NCI-H524 treated with DMSO at 0.1 percent for 48 hours (cell line): ENCODE results near the gene GORASP2.

Experiments used
- DNase-seq: peaks from one replicate; lab custom pipeline; 2025; lab: John Stamatoyannopoulos, UW

GORASP2 gene

DNA sequence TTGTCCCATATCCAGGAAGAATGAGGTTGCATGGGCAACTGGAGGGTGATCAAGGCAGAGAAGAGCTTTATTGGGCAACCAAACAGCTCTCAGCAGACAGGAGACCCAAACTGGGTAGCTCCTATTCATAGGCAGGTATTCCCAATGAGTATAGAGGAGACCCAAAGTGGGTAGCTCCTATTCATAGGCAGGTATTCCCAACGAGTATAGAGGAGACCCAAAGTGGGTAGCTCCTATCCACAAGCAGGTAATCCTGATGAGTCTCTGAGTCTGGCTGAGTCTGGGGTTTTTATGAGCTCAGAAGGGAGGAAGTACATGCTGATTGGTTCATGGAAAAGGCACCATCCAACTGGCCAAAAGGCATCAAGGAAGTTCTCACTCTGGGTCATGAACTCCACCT lies 5.3 kb upstream of the GORASP2 start:
- DNase-seq: no peak

DNA sequence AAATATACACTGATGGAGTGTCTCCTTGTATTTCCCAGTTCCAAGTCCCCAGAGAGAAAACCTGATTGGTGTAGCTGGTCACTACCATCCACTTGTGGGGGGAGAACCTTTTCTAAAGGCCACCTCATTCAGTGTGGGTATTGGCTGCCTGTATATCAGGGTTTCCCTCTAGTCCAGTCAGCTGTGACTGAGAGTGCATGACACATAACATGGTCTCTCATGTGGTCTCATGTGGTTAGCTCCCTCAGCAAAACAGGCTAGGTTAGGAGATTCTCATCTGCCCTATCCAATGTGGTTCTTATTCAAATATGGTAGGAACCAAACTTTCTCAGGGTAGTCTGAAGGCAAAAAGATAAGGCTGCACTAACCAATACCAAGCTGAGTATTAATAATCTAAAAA lies 4.1 kb upstream of the GORASP2 start:
- DNase-seq: no peak

DNA sequence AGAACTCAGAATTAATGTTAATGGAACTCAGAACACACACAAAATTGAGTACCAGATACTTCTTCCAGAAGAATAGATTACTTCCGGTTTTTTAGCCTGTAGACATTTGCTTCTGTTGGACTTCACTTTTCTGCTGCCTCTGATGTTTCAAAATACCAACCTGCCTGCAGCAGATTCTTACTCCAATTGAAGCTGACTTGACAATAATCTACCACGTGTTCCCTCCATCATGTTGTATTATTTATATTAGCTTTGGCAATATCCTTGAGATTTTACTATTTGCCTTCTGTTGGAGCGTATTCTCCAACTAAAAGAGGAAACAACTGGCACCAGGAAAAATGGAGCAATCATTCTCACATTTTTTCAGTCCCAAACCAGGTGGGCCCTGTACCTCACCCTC lies 3.1 kb upstream of the GORASP2 start:
- DNase-seq: no peak

DNA sequence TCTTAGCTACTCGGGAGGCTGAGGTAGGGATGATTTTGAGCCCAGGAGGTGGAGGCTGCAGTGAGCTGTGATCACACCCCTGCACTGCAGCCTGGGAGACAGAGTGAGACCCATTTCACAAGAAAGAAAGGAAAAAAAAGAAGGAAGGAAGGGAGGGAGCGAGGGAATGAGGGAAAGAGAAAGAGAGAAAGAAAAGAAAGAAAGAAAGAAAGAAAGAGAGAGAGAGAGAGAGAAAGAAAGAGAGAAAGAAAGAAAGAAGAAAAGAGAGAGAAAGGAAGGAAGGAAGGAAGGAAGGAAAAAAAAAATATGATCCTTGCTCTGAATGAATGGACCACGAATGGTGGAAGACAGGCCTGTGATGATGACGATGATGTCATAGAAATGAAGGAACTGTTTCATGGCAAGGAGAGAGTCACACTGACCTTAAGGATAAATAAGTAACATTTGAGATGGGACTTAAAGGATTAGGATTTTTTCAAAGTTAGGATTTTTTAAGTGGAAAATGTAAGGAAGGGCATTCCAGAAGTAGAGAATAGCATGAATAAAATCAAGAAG lies 2.2 kb upstream of the GORASP2 start:
- DNase-seq: no peak

DNA sequence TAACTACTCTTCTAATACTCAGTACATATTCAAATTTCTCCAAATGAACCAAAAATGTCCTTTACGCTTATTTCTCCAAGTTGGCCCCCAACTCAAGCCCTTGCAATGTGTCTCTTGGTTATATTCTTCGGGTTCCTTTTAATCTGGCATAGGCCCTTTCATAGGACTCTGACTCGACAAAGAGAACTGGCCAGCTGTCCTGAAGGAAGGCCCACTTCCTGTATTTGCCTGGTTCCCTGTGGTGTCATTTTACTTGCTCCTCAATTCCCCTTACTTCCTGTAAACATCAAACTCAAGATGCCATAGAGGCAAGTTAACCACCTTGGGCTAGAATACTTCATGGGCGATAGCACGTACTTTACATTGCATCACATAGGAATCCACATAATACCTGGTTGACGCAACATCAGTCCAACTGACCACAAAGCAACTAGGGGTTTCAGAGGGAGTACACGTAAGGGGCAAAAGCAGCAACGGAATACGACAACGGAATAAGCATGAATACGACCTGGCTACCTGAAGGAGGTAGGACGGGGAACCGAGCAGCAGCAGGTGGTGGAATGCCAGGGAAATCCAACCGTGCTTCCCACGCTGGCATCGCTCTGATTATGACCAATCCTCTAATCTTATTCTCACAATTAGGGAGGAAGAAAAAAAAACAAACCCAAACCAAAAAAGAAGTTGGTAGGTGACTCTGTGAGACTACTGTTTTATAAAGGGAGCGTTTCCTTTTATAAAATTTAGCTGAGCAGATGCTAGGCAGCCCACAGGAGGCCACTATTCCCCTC lies 823 bp upstream of the GORASP2 start:
- no peak for DNase-seq

DNA sequence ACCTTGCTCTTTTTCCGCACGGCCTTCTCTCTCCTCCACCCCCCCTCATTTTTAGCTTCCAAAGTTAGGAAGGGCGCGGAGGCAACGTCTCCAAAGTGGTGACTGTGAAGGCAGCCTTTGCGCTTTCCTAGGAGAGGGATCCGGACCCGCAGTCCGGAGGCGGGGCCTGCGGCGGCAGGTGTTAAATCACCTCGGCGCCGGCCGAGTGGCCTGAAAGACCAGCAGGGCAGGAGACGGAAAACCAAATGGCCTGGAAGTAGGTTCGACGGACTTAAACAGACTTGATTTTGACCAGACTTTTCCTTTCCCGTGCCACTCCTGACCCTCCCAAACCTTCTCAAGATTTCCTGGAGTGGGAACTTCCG lies 615 bp downstream of the GORASP2 start:
- DNase-seq: no peak

DNA sequence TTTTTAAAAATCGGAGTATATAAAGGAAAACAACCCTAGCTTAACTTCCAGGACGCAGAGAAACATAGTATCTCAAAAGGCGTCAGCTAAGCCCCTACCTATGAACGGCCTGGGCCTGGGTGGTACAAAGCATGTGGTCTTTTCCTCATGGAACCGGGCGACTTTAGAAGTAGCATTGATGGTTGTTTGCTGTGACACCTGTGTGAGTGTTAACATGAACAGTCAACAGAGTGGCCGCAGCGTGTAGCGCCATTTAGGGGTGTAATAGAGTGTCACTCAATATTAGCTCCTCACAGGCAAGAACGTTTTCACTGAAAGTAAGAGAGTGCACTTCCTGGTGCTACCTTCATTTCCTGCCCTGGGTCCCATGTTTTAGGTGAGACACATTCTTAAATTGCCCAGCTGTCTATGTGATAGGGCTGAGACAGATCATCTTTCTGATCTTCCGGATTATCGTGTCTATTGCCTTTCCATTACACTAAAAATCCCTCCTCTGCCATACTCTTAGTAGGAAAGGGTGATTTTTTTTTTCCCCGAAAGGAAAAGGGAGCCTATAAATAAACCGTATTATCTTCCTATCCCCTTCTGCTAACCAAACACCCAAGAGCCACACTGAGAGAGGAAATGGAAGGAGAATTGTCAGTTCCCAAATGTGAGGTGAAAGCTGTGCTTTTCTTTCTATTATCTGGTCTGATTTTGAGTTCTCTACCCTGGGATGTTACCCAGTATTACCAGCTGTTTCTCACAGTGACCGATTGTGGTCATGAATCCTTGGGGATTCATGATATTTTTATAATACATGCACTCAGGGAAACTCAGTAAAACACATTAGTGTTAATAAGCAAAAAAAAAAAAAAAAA lies 1.3 kb downstream of the GORASP2 start:
- DNase-seq: no peak

DNA sequence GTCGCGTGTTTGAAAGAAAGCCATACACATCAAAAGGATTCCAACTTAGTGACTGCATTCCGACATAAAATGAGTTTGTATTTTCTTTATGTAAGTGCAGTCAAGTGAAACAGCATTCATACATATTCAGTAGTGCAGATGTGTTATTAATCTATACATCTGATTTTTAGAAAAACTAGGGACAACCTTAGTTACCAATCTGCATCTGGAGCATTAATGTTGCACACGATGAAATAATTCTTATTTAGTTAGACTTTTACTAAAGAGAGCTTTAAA lies 1.9 kb downstream of the GORASP2 start:
- no peak for DNase-seq

DNA sequence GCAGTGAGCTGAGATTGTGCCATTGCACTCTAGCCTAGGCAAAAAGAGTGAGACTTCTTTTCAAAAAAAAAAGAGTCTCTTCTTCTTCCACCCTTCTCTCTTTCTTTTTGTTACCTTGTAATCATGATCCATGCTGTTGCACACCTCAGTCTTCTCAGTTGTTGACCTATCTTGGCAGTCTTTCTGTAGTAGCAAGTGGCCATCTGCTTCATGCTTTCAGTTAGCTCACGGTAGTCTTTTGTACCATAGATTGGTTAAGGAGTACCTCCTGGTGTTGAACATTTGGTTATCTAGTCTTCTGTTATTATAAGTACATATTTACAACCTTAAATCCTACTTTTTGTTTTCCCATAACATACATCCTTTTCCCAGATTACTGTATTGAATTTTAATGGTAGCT lies 3.1 kb downstream of the GORASP2 start:
- no peak for DNase-seq

DNA sequence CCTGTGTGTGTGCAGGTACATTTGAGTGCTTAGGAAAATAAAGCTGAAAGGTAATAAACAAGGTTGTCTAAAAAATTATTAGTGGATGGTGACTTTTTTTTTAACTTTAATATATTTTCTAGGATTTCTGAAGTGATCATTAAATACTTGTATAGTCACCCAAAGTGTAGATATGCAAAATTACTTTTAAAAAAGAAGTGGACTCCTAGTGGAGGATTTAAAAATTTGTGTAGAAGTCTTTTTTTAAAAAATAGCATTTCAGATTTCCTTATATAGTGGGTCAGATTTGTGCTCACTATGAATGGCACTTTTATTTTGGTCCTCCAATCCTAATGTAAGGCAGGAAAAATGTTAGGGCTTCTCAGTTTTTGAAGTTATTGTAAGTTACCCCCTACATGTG lies 3.9 kb downstream of the GORASP2 start:
- DNase-seq: no peak

DNA sequence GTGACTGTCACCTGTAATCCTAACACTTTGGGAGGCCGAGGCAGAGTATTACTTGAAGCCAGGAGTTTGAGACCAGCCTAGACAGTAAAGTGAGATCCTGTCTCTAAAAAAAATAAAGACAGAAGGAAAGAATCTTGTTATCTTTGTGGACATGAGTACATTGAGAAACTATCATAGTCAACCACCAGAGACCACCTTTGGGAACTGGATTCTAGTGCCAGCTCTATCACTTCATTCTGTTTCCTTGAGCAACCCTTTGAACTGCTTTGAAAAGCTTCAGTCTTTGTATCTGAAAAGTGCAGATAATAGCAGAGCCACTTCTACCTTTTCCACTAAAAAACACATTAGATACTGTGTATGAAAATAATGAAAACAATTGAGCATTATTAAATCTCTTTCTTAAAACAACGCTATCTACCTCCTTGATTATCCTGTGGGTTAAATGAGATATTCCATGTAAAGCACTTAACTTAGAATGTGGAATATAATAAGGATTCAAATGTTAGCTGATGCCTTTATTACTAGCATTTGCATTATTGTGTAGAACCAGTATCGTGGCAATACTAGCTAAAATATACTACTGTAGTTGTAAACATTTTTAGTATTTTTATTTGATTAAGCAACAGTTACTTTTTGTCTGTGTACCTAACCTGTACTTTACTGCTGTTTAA lies 8.8 kb downstream of the GORASP2 start:
- DNase-seq: no peak

DNA sequence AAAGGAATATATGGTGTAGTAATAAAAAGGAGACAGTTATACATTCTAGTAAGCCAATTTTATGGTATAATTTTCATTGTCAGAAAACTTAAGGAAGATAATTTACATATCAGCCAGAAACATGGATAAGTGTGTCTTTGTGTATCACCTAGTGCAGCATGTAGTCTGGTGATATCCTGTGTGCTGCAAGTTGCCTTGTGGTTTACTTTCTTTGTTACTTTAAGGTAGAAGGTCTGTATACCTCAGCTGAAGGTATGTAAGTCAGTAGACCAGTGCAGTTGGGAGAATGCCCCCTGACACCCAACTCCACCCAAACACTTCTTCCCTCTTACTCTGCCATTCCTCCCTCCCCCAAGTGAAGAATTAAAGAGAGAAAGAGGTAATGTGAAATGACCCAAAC lies 11.0 kb downstream of the GORASP2 start:
- no peak for DNase-seq

DNA sequence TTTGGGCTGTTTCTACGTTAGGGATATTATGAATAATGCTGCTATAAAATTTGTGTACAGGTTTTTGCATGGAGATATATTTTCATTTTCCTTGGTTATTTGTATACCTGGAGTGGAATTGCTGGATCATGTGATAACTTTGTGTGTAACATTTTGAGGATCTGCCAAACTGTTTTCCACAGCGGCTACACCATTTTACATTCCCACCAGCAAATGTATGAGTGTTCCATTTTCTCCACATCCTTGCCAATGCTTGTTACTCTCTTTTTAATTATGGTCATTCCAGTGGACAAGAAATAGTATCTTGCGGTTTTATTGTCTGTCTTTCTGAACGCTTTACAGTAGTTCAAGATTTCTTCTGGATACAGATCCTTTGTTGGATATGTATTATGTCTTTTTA lies 13.6 kb downstream of the GORASP2 start:
- no peak for DNase-seq

DNA sequence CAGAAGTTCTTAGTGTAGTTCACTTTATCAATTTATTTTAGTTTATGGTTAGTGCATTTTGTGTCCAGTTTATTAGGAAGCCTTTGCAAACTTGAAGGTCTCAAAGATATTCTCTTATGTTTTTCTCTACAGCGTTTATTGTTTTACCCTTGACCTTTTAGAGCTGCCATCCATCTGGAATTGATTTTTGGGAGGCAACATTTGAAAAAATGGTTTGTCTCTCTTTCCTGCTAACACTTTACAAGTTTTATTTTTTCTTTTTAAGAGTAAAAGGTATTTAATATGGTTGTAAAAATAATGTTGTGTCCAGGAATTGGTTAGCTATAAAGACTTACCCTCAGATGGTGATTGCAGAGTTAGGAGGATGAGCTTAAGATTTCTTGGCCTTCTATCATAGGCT lies 14.0 kb downstream of the GORASP2 start:
- no peak for DNase-seq

DNA sequence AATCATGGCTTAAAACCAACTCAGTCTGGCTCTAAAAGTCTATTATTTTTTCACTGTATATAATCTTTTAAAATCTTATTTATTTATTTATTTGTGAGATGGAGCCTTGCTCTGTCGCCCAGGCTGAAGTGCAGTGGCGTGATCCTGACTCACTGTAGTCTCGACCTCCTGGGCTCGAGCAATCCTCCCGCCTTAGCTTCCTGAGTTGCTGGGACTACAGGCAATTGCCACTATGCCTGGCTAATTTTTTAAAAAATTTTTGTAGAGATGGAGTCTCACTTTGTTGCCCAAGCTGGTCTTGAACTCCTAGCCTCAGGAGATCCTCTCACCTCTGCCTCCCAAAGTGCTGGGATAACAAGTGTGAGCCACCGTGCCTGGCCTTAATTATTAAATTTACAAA lies 14.5 kb downstream of the GORASP2 start:
- no peak for DNase-seq

DNA sequence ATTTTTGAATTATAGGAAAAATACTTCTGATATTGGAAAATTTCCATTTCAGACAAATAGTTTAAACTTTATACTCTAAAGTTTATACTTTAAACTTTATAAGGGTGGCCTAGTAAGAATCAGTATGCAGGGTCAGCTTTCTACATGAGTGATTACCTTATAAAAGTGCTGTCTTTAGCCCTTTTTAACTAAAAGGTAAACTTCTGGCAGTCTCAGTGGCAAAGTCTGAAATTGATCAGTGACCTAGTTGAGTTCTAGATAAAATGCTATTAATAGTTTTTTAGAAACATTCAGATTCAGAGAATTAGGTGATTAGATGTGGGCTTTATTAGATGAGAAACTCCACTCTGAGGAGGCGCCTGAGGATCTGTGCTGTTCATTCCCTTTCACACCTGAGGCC lies 15.5 kb downstream of the GORASP2 start:
- DNase-seq: no peak

DNA sequence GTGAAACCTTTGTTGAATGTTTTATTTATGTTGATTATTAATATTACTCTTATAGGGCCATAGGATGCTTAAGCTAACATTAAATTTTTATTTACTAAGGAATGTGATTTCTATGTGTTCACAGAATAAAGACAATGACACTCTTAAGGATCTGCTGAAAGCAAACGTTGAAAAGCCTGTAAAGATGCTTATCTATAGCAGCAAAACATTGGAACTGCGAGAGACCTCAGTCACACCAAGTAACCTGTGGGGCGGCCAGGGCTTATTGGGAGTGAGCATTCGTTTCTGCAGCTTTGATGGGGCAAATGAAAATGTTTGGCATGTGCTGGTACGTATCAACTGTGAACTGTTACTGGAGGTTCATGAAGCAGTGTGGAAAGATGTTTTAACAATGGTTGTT lies 20.4 kb downstream of the GORASP2 start:
- no peak for DNase-seq

DNA sequence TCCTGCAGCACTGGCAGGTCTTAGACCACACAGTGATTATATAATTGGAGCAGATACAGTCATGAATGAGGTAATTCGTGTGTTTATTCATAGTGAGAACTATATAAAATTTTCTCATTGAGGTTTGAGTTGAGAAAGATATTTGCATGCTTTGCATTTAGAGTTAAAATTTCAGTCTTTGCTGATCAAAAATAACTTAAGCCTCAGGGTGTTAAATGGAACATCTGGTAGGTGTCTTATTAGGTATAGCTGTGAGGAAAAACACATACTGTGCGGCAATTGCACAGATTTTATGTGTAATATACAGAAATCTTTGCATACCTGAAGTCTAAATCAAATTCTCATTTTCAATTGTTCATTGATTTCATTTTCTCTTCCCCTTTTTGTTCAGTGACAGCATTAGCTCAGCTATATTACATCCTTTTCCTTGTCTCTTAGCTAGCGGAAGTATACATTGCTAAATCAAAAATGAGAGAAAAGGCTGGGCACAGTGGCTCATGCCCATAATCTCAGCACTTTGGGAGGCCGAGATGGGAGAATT lies 21.2 kb downstream of the GORASP2 start:
- no peak for DNase-seq

DNA sequence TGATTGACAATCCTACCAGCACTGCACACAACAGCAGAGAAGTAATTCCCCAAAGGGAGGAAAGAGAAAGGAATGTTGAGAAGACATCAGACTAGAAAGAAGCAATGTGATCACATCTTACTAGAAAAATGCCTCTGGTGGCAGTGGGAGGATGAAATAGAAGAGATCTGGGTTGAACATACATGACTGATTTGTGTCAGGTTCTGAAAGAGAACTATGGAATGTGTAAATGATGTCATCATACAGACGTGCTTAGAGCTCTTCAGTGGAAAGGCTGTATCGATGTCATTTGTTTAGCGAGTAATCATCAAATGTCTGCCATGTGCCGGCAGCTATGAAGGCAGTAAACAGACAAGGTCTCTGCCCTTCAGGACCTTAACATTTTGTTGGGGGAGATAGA lies 24.9 kb downstream of the GORASP2 start:
- DNase-seq: no peak

DNA sequence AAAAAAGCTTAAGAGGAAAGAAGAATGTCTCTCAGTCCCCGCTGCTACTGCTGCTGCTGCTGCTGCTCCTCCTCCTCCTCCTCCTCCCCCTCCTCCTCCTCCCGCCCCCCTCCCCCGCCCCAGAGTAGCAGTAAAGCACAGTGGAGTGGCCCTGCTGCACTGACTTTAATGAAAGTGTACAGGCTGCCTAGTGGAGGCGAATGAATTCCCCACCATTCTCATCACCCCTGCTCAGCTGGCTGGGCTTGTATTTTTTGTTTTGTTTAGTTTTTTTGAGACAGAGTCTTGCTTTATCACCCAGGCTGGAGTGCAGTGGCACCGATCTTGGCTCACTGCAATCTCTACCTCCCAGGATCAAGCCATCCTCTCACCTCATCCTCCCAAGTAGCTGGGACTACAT lies 34.3 kb downstream of the GORASP2 start:
- no peak for DNase-seq

DNA sequence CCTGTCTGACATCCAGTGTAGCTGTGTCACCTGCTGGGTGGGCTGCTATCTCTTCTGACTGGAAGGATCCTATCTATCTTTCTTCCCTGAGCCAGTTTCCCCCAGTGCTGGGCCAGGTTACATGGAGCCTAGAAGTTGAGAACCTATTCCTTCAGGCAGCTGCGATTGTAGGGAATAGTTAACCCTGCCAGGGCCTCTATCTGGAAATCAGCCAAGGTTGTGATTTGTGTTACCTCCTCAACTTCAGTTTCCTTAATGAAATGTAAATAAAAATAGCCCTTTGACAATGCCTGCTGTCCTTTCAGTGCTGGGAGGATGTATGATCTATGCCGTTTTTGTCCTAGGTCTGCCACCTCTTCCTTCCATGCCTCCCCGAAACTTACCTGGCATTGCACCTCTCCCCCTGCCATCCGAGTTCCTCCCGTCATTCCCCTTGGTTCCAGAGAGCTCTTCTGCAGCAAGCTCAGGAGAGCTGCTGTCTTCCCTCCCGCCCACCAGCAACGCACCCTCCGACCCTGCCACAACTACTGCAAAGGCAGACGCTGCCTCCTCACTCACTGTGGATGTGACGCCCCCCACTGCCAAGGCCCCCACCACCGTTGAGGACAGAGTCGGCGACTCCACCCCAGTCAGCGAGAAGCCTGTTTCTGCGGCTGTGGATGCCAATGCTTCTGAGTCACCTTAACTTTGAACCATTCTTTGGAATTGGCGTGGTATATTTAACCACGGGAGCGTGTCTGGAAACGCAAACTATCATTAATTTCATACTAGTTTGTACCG lies 36.6 kb downstream of the GORASP2 start:
- DNase-seq: no peak
